ENCODE data around the gene ANAPC2.
A peak's percentile ranks its signal among the peaks of the same experiment; 100 is the strongest.

ANAPC2 gene

GRCh38 chr9:137180491-137180890, 7.9 kb downstream of the ANAPC2 start:
- no peak for TF ChIP-seq CTCF (IDR thresholded peaks at IDR 0.05; ENCODE audit: extremely low read depth, insufficient read depth, missing control alignments)
- in situ Hi-C loops (cut with MboI; ENCODE audit: low pct_unique_long_range_greater_than_20kb, low sequenced_read_pairs, unreplicated experiment): no loop called here
- no peak for DNase-seq (ENCODE audit: low spot score)

GRCh38 chr9:137179761-137180160, 8.6 kb downstream of the ANAPC2 start:
- in situ Hi-C loops (cut with MboI; ENCODE audit: low pct_unique_long_range_greater_than_20kb, low sequenced_read_pairs, unreplicated experiment): no loop called here
- DNase-seq (ENCODE audit: low spot score): no peak
- TF ChIP-seq CTCF (IDR thresholded peaks at IDR 0.05; ENCODE audit: extremely low read depth, insufficient read depth, missing control alignments): no peak

- DNase-seq (ENCODE audit: low spot score): peak; percentile 29
- in situ Hi-C loops (cut with MboI; ENCODE audit: low pct_unique_long_range_greater_than_20kb, low sequenced_read_pairs, unreplicated experiment): no loop called here
- TF ChIP-seq CTCF (IDR thresholded peaks at IDR 0.05; ENCODE audit: extremely low read depth, insufficient read depth, missing control alignments): no peak
Observed at GRCh38 chr9:137178939-137179630, 9.3 kb downstream of the ANAPC2 start.

GRCh38 chr9:137178201-137178938, 10.0 kb downstream of the ANAPC2 start:
- in situ Hi-C loops (cut with MboI; ENCODE audit: low pct_unique_long_range_greater_than_20kb, low sequenced_read_pairs, unreplicated experiment): no loop called here
- no peak for TF ChIP-seq CTCF (IDR thresholded peaks at IDR 0.05; ENCODE audit: extremely low read depth, insufficient read depth, missing control alignments)
- no peak for DNase-seq (ENCODE audit: low spot score)

GRCh38 chr9:137176302-137177182, 11.8 kb downstream of the ANAPC2 start:
- peak; percentile 82 for DNase-seq (ENCODE audit: low spot score)
- in situ Hi-C loops (cut with MboI; ENCODE audit: low pct_unique_long_range_greater_than_20kb, low sequenced_read_pairs, unreplicated experiment): no loop called here
- TF ChIP-seq CTCF (IDR thresholded peaks at IDR 0.05; ENCODE audit: extremely low read depth, insufficient read depth, missing control alignments): peak; percentile 46

GRCh38 chr9:137175345-137175961, 12.9 kb downstream of the ANAPC2 start:
- no peak for DNase-seq (ENCODE audit: low spot score)
- TF ChIP-seq CTCF (IDR thresholded peaks at IDR 0.05; ENCODE audit: extremely low read depth, insufficient read depth, missing control alignments): peak; percentile 31
- in situ Hi-C loops (cut with MboI; ENCODE audit: low pct_unique_long_range_greater_than_20kb, low sequenced_read_pairs, unreplicated experiment): no loop called here

Data from GM13977 (cell line).